IMR-90 (cell line): ENCODE measurements around the gene DISP1. TPM values are rescaled to one million over a fixed set of nuclear protein-coding genes. Genes with fewer than 3 reads are reported as not detected.

Experiments used
- ATAC-seq: fragments of 200-7000 bp; cut with Tn5 transposase; 2 replicates; pipeline ENCODE4 v1.9.1; 2020; ENCODE audit warnings: low read depth, mild to moderate bottlenecking, moderate library complexity
- BruUV-seq: library from RNA; stranded (reverse); fragments of 400-500 nt; replicated peaks from 2 replicates; lab custom pipeline; 2021; lab: Mats Ljungman, UMichigan
- CTCF ChIA-PET: fragments of 300-600 bp; formaldehyde crosslinking; extraction: SDS; loops from one replicate; lab custom pipeline; 2021; ENCODE audit warnings: antibody characterized with exemption; lab: Yijun Ruan, JAX
- POLR2A ChIA-PET: fragments of 300-600 bp; sonication (Branson Sonifier 250); formaldehyde crosslinking; loops from one replicate; lab custom pipeline; 2022; ENCODE audit warnings: antibody characterized with exemption; ENCODE audit not compliant: unreplicated experiment; lab: Charles Lee
- DNase-seq: peaks from one replicate; pipeline ENCODE4 v3.0.0; 2013
- H2AFZ ChIP-seq: replicated peaks from 2 replicates; pipeline ENCODE3; 2013; ENCODE audit warnings: low read length, mild to moderate bottlenecking; ENCODE audit not compliant: poor library complexity
- H2AK5ac ChIP-seq: 2 replicates; pipeline ENCODE4 v1.6.1; 2013; ENCODE audit warnings: low read depth, low read length, inconsistent platforms
- H2AK9ac ChIP-seq: replicated peaks from 2 replicates; pipeline ENCODE3; 2013; ENCODE audit warnings: mild to moderate bottlenecking, low read depth, low read length, moderate library complexity; ENCODE audit not compliant: poor library complexity
- H2BK120ac ChIP-seq: 2 replicates; pipeline ENCODE4 v1.6.1; 2013; ENCODE audit warnings: low read depth, low read length, inconsistent platforms
- H2BK15ac ChIP-seq: 3 replicates; pipeline ENCODE4 v1.6.1; 2013; ENCODE audit warnings: low read depth, low read length, inconsistent platforms
- H2BK20ac ChIP-seq: 2 replicates; pipeline ENCODE4 v1.6.1; 2013; ENCODE audit warnings: low read depth, mild to moderate bottlenecking, inconsistent platforms, low read length, moderate library complexity
- H2BK5ac ChIP-seq: 2 replicates; pipeline ENCODE4 v1.6.1; 2013; ENCODE audit warnings: mild to moderate bottlenecking, low read depth, low read length, inconsistent platforms; ENCODE audit not compliant: poor library complexity, severe bottlenecking
- H3K14ac ChIP-seq: replicated peaks from 2 replicates; pipeline ENCODE4 v1.6.1; 2013; ENCODE audit warnings: low read depth, low read length, inconsistent platforms
- H3K18ac ChIP-seq: 2 replicates; pipeline ENCODE4 v1.6.1; 2013; ENCODE audit warnings: low read depth, low read length, control low read depth
- H3K23ac ChIP-seq: 2 replicates; pipeline ENCODE4 v1.6.1; 2013; ENCODE audit warnings: low read depth, low read length, inconsistent platforms
- H3K27ac ChIP-seq: 2 replicates; pipeline ENCODE4 v1.5.1; 2013; ENCODE audit warnings: mild to moderate bottlenecking, control low read depth, low read length; ENCODE audit not compliant: insufficient read depth
- H3K27me3 ChIP-seq: 2 replicates; pipeline ENCODE4 v1.6.1; 2013; ENCODE audit warnings: low read length; ENCODE audit not compliant: control insufficient read depth, insufficient read depth
- H3K36me3 ChIP-seq: 2 replicates; pipeline ENCODE4 v1.6.1; 2013; ENCODE audit warnings: low read length, mixed read lengths; ENCODE audit not compliant: control insufficient read depth, insufficient read depth
- H3K4ac ChIP-seq: 2 replicates; pipeline ENCODE4 v1.6.1; 2013; ENCODE audit warnings: low read depth, low read length, inconsistent platforms
- H3K4me1 ChIP-seq: 2 replicates; pipeline ENCODE4 v1.6.1; 2013; ENCODE audit warnings: low read length, mixed read lengths; ENCODE audit not compliant: control insufficient read depth, insufficient read depth
- H3K4me2 ChIP-seq: 2 replicates; pipeline ENCODE4 v1.6.1; 2013; ENCODE audit warnings: low read depth, mild to moderate bottlenecking, control low read depth, low read length, moderate library complexity
- H3K4me3 ChIP-seq: 2 replicates; pipeline ENCODE4 v1.5.1; 2013; ENCODE audit warnings: low read depth, mild to moderate bottlenecking, control low read depth, low read length, moderate library complexity; ENCODE audit not compliant: insufficient read depth
- H3K56ac ChIP-seq: 2 replicates; pipeline ENCODE4 v1.6.1; 2013; ENCODE audit warnings: low read length, inconsistent platforms; ENCODE audit not compliant: insufficient read depth; ENCODE audit errors: extremely low read depth
- H3K79me1 ChIP-seq, 2 experiments: 2 replicates each; pipeline ENCODE4 v1.6.1; 2013; ENCODE audit warnings: low read length in 2 of 2, inconsistent platforms in 1 of 2, low read depth in 1 of 2
- H3K9ac ChIP-seq: 2 replicates; pipeline ENCODE4 v1.6.1; 2013; ENCODE audit warnings: low read depth, low read length, control low read depth
- H3K9me1 ChIP-seq: 2 replicates; pipeline ENCODE4 v1.6.1; 2013; ENCODE audit warnings: low read length, inconsistent platforms; ENCODE audit not compliant: insufficient read depth
- H3K9me3 ChIP-seq: 2 replicates; pipeline ENCODE4 v1.6.1; 2013; ENCODE audit warnings: low read length; ENCODE audit not compliant: control insufficient read depth, insufficient read depth
- H4K20me1 ChIP-seq: 2 replicates; pipeline ENCODE4 v1.6.1; 2013; ENCODE audit warnings: low read length, inconsistent platforms; ENCODE audit not compliant: insufficient read depth
- H4K5ac ChIP-seq: 2 replicates; pipeline ENCODE4 v1.6.1; 2013; ENCODE audit warnings: mild to moderate bottlenecking, low read depth, low read length, control low read depth
- H4K8ac ChIP-seq, 2 experiments: 2 replicates each; pipeline ENCODE4 v1.6.1; 2013; ENCODE audit warnings: low read depth in 2 of 2, low read length in 2 of 2, control low read depth in 1 of 2, inconsistent platforms in 1 of 2
- H4K91ac ChIP-seq: 2 replicates; pipeline ENCODE4 v1.6.1; 2013; ENCODE audit warnings: low read depth, low read length, inconsistent platforms; ENCODE audit not compliant: insufficient read depth
- BHLHE40 ChIP-seq: fragments of 150-350 bp; IDR thresholded peaks from 2 replicates; pipeline ENCODE4 v1.6.1; 2016; ENCODE audit warnings: mild to moderate bottlenecking, low read depth, low read length
- CEBPB ChIP-seq: IDR thresholded peaks from 2 replicates; pipeline ENCODE4 v1.6.1; 2012; ENCODE audit warnings: low read depth, low read length, improper control_type of control experiment
- CTCF ChIP-seq: conservative IDR thresholded peaks from 2 replicates; pipeline ENCODE4 v1.5.1; 2012; ENCODE audit warnings: mild to moderate bottlenecking, low read depth, low read length, improper control_type of control experiment
- MAFK ChIP-seq: IDR thresholded peaks from 2 replicates; pipeline ENCODE4 v1.6.1; 2012; ENCODE audit warnings: low read depth, low read length, improper control_type of control experiment
- MAZ ChIP-seq: IDR thresholded peaks from 2 replicates; pipeline ENCODE4 v1.6.1; 2012; ENCODE audit warnings: low read depth, mild to moderate bottlenecking, low read length, improper control_type of control experiment, moderate library complexity, borderline replicate concordance
- MXI1 ChIP-seq: IDR thresholded peaks from 2 replicates; pipeline ENCODE4 v1.6.1; 2012; ENCODE audit warnings: low read depth, mild to moderate bottlenecking, low read length, moderate library complexity, borderline replicate concordance
- RCOR1 ChIP-seq: IDR thresholded peaks from 2 replicates; pipeline ENCODE4 v1.6.1; 2012; ENCODE audit warnings: mild to moderate bottlenecking, low read length, improper control_type of control experiment; ENCODE audit not compliant: insufficient replicate concordance
- USF2 ChIP-seq: fragments of 150-350 bp; IDR thresholded peaks from 2 replicates; pipeline ENCODE4 v1.6.1; 2017; ENCODE audit warnings: mild to moderate bottlenecking, antibody characterized with exemption, low read length, low read depth
- WGBS, 2 experiments: methylation state at CpG; one replicate each; pipeline versions ENCODE4 v1.1.5 to v1.1.7; 2013; ENCODE audit warnings: missing lambda C conversion rate in 2 of 2; ENCODE audit not compliant: insufficient read length in 1 of 2; ENCODE audit errors: extremely low coverage in 2 of 2; 5-methylcytosine and 5-hydroxymethylcytosine counted together
- dilution Hi-C: fragments of 300-500 bp; cut with HindIII; formaldehyde crosslinking; loops from one replicate; pipeline ENCODE4 v1.14.3; 2018; ENCODE audit warnings: low sequenced_read_pairs; ENCODE audit not compliant: unreplicated experiment
- in situ Hi-C: fragments of 300-500 bp; cut with MboI; formaldehyde crosslinking; loops from 3 replicates; pipeline ENCODE4 v1.14.3; 2019; ENCODE audit warnings: low sequenced_read_pairs, inconsistent platforms, mixed read lengths
- intact Hi-C: fragments of 100-400 bp; cut with micrococcal nuclease; formaldehyde crosslinking; loops from 2 replicates; pipeline ENCODE4 v1.10.0; 2022
- polyA plus RNA-seq, 3 experiments: library from polyadenylated mRNA; depleted of rRNA; stranded (reverse); fragments of >200 nt; gene quantifications; 2 replicates each; pipeline ENCODE4 v1.2.3, GENCODE V29; 2012; ENCODE audit warnings: low replicate concordance in 1 of 3
- total RNA-seq: library from RNA; depleted of rRNA; stranded (reverse); fragments of >200 nt; gene quantifications from 2 replicates; pipeline ENCODE4 v1.2.3, GENCODE V29; 2012

DISP1 gene
- total and polyA plus RNA-seq, 2 of the 4 experiments (the other 2 are of a cell fraction) = 3.3 to 5.2 TPM

GRCh38 chr1:222852326-222852725 lies 37.5 kb downstream of the DISP1 start:
- Histone ChIP-seq H3K79me1 (no peaks in the 10 kb centered on the region), H2AK9ac (no peak overlapping the region), H3K4me3 (no peak overlapping the region), H4K20me1 (no peaks in the 10 kb centered on the region), H3K9me1 (no peaks in the 10 kb centered on the region), H3K18ac (no peak overlapping the region), H3K4me1 (no peaks in the 10 kb centered on the region), H4K8ac (no peak overlapping the region), H3K27me3 (no peaks in the 10 kb centered on the region), H2BK20ac (no peak overlapping the region), H2AFZ (no peak overlapping the region), H3K14ac (no peak overlapping the region), H3K9ac (no peak overlapping the region), H3K56ac (no peak overlapping the region), H2BK5ac (no peak overlapping the region), H2BK15ac (no peak overlapping the region), H2BK120ac (no peak overlapping the region), H3K36me3 (no peaks in the 10 kb centered on the region), H3K4ac (no peak overlapping the region), H2AK5ac (no peak overlapping the region), H4K5ac (no peak overlapping the region), H3K9me3 (no peaks in the 10 kb centered on the region), H3K4me2 (no peak overlapping the region), H3K27ac (no peak overlapping the region), H3K23ac (no peak overlapping the region), H4K91ac (no peak overlapping the region)
- no TSS peak for BruUV-seq
- WGBS, 2 experiments = no CpG with 5 or more reads among the region's 3 CpGs
- intact Hi-C loops (no loop called here), dilution Hi-C loops (no loop called here), in situ Hi-C loops (no loop called here)
- ChIA-PET CTCF (no interaction called here), POLR2A (no interaction called here)
- TF ChIP-seq BHLHE40 = no peak
- TF ChIP-seq USF2 = no peak
- no peak for TF ChIP-seq MAZ
- no peak for TF ChIP-seq MAFK
- no peak for TF ChIP-seq CEBPB
- peak; percentile 58 for TF ChIP-seq RCOR1
- no peak for TF ChIP-seq CTCF
- no peak for TF ChIP-seq MXI1
- DNase-seq (peak; percentile 62), ATAC-seq (no peak)
